Esophagus squamous epithelium (tissue), 5 donors: ENCODE measurements around the gene TRIM15. TPM values are rescaled to one million over a fixed set of nuclear protein-coding genes. Genes with fewer than 3 reads are reported as not detected.

ENCODE experiments used
- DNase-seq: peaks from one replicate; lab custom pipeline; 2025; lab: John Stamatoyannopoulos, UW
- H3K27ac ChIP-seq, 4 donors: fragments of 200-600 bp; sonication (generic); one replicate each; pipeline ENCODE4 v1.5.1; 2016 to 2019; ENCODE audit warnings: mild to moderate bottlenecking in 1 of 4
- H3K27me3 ChIP-seq, 4 donors: fragments of 200-600 bp; sonication (generic); 1 replicate in 3 of 4; 2 replicates in 1 of 4; pipeline versions ENCODE4 v1.5.1 to v1.6.0; 2017 to 2021; ENCODE audit warnings: antibody characterized with exemption in 1 of 4
- H3K36me3 ChIP-seq, 3 donors: fragments of 200-600 bp; sonication (generic); one replicate each; pipeline ENCODE4 v1.5.1; 2016 to 2019
- H3K4me1 ChIP-seq, 3 donors: fragments of 200-600 bp; sonication (generic); one replicate each; pipeline ENCODE4 v1.5.1; 2017 to 2019
- H3K4me3 ChIP-seq, 4 donors: fragments of 200-600 bp; sonication (generic); 1 replicate in 3 of 4; 2 replicates in 1 of 4; pipeline ENCODE4 v1.5.1; 2016 to 2019; ENCODE audit warnings: mild to moderate bottlenecking in 2 of 4, moderate library complexity in 1 of 4
- H3K9me3 ChIP-seq, 3 donors: fragments of 200-600 bp; sonication (generic); one replicate each; pipeline ENCODE4 v1.5.1; 2016 to 2019
- POLR2A ChIP-seq, 4 donors: fragments of 450-650 bp; IDR thresholded peaks; one replicate each; pipeline ENCODE4 v1.6.1; 2017; ENCODE audit warnings: antibody characterized with exemption in 4 of 4, mild to moderate bottlenecking in 4 of 4, moderate library complexity in 3 of 4
- WGBS, 2 donors: methylation state at CpG; one replicate each; pipeline ENCODE4 v1.1.5; 2018; 5-methylcytosine and 5-hydroxymethylcytosine counted together
- intact Hi-C: fragments of 100-400 bp; cut with DNase I; formaldehyde crosslinking; loops from one replicate; pipeline ENCODE4 v1.15.0; 2022
- total RNA-seq, 4 donors: library from RNA; depleted of rRNA; stranded (reverse); fragments of >200 nt; gene quantifications; one replicate each; pipeline ENCODE4 v1.1.0, GENCODE V29; 2016
- TF ChIP-seq, protein P1 (sequence below), 6 experiments: fragments of 450-650 bp in 4 of 6; fragments of 200-600 bp in 2 of 6; sonication (generic) in 2 of 6; IDR thresholded peaks; one replicate each; pipeline ENCODE4 v1.5.1; 2016 to 2019; ENCODE audit warnings: antibody characterized with exemption in 6 of 6, mild to moderate bottlenecking in 4 of 6, moderate library complexity in 4 of 6
- donor health status: DM: yes; HTN: yes; CAD: no.

Gene TRIM15
- total RNA-seq, 4 donors from 2014 or later = not detected

DNA sequence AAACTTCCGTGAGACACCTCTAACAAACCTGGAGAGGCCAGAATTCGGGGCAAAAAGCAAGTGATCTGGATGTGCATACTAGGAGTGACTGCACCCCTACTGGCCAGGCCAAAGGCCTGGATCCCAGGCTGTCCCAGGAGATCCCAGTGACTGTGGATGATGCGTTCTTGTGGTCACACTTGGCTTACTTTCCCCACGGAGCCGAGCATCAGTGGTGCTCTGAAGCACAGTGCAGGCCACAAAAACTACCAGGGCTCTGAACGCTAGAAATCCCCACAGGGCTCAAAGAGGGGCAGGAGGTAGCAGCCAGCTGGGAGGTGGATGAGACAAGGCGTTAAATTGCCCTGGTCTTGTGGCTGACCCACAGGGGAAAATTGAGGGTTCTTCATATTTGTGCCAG lies 42.8 kb downstream of the TRIM15 start:
- 82% methylated on average over 5 of the region's 7 CpGs for WGBS, 2 donors
- Histone ChIP-seq H3K27me3 (no peaks in the 10 kb centered on the region), H3K9me3 (no peaks in the 10 kb centered on the region), H3K4me1 (peaks cover 46 to 100% (median 66%) of the 10 kb centered on the region in 3 donors), H3K4me3 (no peak overlapping the region), H3K36me3 (peaks cover 0 to 15% (median 0%) of the 10 kb centered on the region in 3 donors), H3K27ac (peak overlapping the region in 3 of 4 donors; percentile 81 to 89 (median 81))
- no peak for DNase-seq
- TF ChIP-seq POLR2A (IDR thresholded peaks at IDR 0.05) = no peak
- TF ChIP-seq, protein P1, sequence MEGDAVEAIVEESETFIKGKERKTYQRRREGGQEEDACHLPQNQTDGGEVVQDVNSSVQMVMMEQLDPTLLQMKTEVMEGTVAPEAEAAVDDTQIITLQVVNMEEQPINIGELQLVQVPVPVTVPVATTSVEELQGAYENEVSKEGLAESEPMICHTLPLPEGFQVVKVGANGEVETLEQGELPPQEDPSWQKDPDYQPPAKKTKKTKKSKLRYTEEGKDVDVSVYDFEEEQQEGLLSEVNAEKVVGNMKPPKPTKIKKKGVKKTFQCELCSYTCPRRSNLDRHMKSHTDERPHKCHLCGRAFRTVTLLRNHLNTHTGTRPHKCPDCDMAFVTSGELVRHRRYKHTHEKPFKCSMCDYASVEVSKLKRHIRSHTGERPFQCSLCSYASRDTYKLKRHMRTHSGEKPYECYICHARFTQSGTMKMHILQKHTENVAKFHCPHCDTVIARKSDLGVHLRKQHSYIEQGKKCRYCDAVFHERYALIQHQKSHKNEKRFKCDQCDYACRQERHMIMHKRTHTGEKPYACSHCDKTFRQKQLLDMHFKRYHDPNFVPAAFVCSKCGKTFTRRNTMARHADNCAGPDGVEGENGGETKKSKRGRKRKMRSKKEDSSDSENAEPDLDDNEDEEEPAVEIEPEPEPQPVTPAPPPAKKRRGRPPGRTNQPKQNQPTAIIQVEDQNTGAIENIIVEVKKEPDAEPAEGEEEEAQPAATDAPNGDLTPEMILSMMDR (IDR thresholded peaks at IDR 0.05) = no peak
- intact Hi-C loops = no loop called here

DNA sequence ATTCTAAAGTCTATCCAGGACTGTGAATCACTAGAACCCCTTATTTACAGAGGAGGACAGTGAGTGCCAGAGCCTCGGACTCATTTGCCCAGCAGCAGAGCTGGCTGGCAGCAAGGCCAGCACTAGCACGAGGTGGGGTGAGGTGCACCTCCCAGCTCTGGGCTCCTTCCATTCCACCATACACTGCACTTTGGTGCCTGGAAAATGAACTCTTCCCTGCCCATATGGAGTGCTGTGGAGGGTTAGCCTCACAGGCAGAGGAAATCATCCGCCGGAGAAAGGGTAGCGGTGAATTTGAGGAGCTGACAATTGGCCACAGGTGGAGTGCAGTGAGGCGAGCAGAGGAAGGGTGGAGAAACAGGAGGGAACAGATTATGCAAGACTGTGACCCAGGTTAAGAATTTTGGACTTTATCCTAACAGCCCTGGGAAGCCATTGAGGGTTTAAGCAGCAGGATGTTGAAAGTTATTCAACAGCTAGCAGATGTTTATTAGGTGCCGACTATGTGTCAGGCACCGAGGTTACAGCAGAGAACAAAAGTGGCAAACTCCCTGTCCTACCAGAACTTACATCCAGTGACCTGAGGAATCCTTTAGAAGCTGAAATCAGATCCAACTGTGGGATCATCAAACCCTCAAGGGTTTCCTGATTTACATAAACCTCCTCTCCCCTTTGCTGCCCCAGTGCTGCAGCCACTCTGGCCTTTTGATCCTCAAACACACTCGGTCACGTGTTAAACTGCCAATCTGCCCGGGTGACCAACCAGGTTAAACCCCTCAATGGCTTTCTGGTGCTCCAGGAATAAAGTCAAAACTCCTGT lies 43.7 kb downstream of the TRIM15 start:
- H3K9me3 ChIP-seq = no peaks in the 10 kb centered on the region
- DNase-seq = no peak
- TF ChIP-seq POLR2A (IDR thresholded peaks at IDR 0.05) = no peak
- TF ChIP-seq, protein P1 (IDR thresholded peaks at IDR 0.05) = no peak
- WGBS, 2 donors = 28 to 30% methylated on average over 11 of the region's 11 CpGs
- intact Hi-C loops = no loop called here
- H3K4me3 ChIP-seq = peak overlapping the region in 3 of 4 donors; percentile 0 to 22 (median 1)
- H3K36me3 ChIP-seq = peaks cover 0 to 14% (median 0%) of the 10 kb centered on the region in 3 donors
- H3K27me3 ChIP-seq = no peaks in the 10 kb centered on the region
- peak overlapping the region; percentile 81 to 90 (median 85) for H3K27ac ChIP-seq
- H3K4me1 ChIP-seq = peaks cover 38 to 100% (median 63%) of the 10 kb centered on the region in 3 donors

DNA sequence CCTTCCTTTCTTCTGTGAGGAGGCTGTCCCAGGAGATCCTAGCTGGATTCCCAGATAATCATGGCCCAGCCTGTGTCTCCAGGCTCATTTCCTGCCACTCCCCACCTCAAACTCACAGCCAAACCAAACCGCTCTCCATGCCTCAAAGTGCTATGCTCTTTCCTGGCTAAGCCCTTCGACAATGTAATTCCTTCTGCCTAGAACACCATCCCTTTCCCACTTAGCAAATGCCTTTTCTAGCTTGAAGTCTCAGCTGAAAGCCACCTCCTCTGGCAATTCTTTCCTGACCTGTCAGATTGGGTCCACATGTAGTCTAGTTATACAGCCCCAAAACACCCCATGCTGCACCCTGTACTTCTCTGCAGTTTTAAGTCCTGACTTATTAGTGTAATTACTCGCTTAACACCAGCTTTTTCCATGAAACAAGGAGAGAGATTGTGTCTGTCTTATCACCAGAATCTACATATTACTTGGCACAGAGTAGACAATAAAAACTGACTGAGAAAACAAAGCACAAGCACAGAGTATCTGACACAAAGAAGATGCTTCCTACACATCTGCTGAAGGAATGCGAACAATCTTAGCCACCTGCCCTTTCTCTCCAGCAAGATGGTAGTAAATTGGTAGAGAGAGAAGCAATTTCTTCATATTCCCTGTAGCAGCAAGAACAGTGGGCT lies 44.4 kb downstream of the TRIM15 start:
- H3K27ac ChIP-seq = peak overlapping the region; percentile 81 to 90 (median 85)
- TF ChIP-seq POLR2A (IDR thresholded peaks at IDR 0.05) = no peak
- TF ChIP-seq, protein P1 (IDR thresholded peaks at IDR 0.05) = no peak
- peak overlapping the region in 2 of 4 donors; percentile 0 to 22 for H3K4me3 ChIP-seq
- intact Hi-C loops = no loop called here
- H3K36me3 ChIP-seq = peaks cover 0 to 14% (median 0%) of the 10 kb centered on the region in 3 donors
- no peak for DNase-seq
- H3K4me1 ChIP-seq = peaks cover 37 to 99% (median 59%) of the 10 kb centered on the region in 3 donors
- 35 to 65% methylated on average over 4 of the region's 4 CpGs for WGBS, 2 donors
- H3K9me3 ChIP-seq = no peaks in the 10 kb centered on the region
- H3K27me3 ChIP-seq = no peaks in the 10 kb centered on the region

DNA sequence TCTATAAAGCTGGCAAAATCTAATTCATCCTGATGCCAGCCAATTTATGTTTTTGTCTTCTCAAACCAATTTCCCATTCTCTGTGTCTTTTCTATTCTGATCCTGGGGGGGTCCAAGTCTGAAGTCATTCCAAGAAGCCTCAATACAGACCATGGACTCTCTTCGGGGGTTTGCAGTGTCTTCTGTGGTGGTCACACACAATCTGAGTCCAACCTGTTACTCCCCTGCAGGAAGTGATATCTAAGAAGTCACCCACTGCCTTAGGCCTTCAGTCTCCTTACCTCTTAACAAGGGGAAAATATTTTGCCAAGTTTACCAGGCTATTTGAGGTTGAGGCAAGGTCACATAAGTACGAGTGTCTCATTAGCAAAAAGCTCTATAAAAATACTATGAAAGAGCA lies 48.0 kb downstream of the TRIM15 start:
- 24 to 35% methylated on average over 2 of the region's 2 CpGs for WGBS, 2 donors
- peak overlapping the region; percentile 70 to 94 (median 77) for H3K4me3 ChIP-seq
- intact Hi-C loops = no loop called here
- peaks cover 28 to 72% (median 49%) of the 10 kb centered on the region in 3 donors for H3K4me1 ChIP-seq
- TF ChIP-seq, protein P1 (IDR thresholded peaks at IDR 0.05) = no peak
- TF ChIP-seq POLR2A (IDR thresholded peaks at IDR 0.05) = no peak
- no peaks in the 10 kb centered on the region for H3K9me3 ChIP-seq
- H3K27me3 ChIP-seq = no peaks in the 10 kb centered on the region
- H3K36me3 ChIP-seq = no peaks in the 10 kb centered on the region
- peak overlapping the region in 3 of 4 donors; percentile 97 to 100 (median 99) for H3K27ac ChIP-seq
- DNase-seq = no peak
